NCI-H2029 treated with DMSO at 0.1 percent for 48 hours (cell line): Measurements from ENCODE around the gene LOXL3.

Source experiments
- DNase-seq: peaks from one replicate; lab custom pipeline; 2025; lab: John Stamatoyannopoulos, UW

LOXL3 gene

DNA sequence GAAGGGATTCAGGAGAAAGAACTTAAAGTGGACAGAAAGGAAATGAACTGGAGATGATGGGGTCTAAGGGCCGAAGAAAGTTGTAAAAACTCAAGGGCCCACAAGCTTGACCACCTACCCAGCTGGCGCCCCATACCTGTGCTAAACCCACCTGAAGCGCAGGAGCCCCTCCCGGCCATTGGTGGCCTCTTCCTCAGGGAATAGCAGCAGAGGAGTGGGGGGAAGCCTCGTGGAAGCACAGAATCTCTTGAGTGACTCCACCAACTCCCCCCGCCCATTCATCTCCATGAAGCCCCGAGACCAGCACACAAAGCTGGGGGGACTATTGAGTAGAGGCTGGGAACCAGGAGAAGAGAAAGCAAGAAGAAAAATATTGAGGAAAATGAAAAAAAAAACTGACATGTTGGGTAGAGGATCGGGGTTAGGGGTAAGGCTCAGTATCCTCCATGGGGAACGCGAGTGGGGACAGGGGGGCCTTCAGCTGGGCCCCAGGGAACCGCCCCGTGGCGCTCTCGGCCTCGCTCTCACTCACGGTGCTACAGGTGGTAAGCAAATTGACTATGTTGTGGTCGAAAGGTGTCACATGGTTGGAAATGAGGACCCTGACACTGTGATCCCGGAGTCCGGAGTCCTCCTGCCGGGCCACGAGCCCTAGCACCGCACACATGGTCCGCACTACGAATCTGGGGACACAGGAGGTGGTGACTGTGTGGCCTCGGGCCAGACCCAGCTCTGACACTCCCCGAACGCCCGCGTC is 25.0 kb downstream of the LOXL3 start:
- no peak for DNase-seq

DNA sequence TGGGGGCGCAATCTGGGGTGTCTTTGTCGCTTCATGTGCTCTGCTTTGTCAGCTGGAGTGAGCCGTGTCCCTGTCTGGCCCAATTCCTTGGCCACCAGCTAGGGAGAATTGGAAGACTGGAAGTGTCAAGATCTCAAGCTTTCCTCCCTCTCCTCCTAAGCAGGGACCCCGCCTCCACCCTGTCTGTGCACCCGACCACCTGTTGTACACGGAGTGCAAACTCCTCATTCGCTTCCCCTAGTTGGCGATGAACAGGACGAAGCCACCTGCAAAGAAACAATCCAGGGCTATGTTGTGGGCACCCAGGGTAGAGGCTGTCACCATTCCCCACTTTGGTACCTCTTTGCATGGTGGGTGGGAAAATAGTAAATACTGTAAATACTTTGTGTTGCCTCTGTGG is 26.0 kb downstream of the LOXL3 start:
- DNase-seq, result no peak

DNA sequence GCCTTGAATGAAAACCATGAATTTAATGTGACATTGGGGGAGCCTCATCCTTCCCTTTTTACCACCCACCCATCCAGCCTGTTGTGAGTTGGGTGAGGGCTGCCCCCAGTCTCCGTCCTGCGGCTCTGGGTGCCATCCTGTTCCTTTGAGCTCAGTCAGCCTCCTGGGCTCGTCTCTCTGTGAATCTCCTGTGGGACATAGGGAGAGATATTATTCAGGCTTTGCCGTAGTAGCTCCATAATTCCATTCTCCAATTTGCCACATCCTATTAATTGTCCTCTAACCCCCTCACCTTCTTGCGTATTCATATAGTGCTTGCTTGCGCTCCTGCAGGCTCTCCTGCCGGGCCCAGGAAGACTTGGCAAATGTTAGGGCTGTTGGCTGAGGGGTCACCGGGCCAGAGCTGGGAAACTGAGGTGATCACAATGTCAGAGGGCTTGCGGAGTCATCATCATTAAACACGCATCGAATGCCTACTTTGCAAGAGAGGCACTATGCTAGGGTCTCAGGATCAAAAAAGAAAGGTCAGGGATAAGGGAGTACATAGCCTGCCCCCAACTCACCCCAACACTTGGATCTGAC is 27.0 kb downstream of the LOXL3 start:
- DNase-seq, result no peak

DNA sequence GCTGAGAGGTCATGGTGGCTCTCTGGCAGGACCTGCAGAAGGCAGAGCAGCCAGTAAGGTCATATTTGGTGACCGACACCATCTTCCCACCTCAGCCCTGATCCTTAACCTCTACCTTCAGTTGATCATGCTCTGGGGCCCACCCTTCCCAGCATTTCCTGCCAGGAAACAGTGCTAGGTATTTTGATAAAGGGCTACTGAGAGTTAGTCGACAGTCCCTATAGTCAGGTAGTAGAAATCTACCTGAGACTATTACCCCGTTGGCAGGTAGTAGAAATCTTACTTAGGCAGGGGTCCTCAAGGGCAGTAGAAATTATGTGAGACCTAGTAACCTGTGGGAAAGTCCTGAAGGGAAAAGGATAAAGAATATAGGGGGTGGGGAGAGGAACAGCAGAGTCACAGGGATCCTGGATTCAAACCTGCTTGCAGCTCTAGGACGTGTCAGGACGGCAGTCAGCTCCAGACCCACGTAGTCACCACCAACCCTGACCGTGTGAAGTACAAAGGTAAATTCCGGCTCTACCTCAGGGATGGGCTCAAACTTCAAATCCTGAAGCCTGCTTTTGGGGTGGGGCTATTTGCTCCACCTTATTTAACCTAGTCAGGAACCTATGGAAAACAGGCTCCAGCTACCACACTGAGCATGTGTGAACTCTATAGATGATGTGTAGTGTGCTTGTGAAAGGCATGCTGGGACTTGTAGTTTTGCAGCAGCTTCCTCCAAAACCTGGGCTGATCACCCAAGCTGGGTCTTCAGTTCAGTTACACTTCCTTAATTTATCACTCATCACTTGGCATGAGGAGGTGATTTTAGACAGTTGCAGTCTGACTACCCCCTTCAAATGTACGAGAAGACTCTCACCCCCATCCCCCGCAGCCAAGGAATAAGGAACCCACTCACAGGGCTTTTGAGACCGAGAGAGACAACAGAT is 27.8 kb downstream of the LOXL3 start, which contains the start of gene DQX1:
Gene DQX1 (minus strand): TSS at position 515 of the 932 bp plus-strand sequence. CDS start 502 bp downstream, at position 13.
- DNase-seq, result no peak

DNA sequence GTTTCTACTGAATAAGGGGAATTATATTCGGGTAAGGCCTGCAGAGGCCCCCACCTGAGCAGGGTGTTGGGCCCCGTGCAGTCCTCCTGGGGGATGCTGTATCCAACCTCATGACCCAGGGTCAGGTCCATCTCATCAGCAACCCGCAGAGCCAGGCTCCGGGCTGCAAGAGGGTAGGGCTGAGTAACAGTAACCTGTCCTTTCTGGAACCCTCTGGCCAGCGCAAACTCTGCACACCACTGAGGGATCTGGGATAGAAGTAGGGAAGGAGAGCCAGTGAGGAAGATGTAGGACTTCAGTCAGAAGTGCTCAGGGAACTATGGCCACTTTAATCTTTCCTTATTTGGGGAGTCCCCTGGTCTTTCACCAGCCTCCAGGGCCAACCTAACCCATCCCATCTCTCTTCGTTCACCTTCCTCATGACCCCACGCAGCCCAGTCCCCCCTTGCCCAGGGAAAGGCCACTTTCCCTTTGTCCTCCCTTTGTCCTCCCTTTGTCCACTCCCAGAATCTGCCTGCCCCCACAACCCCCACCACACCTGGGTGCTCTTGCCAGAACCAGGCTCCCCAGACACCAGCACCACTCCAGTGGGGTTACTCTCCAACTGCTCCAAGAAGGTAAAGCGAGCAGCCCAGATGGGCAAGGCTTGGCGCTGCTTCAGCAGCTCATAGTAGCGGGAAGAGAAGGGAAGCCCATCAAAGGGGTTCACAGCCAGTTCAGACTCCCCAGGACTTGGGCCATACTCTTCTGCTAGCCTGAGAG is 28.6 kb downstream of the LOXL3 start:
- no peak for DNase-seq

DNA sequence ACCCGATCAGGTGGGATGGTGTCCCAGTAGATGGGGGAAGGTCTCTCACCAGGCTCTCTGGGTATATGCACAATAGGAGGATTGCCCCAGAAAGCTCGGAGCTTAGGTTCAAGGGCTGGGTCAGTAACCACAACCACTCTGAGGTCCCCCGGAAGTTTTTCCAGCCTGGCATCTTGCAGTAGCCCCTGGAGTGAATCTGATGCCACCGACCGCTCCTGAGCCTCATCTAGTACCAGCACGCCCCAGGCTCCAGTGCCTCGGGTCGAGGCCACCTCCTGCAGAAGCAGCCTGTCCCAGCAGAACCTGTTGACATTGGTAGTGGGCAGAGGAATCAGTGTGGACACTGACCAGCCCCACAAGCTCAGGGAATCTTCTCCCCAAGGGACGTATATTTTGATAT is 29.7 kb downstream of the LOXL3 start:
- no peak for DNase-seq

DNA sequence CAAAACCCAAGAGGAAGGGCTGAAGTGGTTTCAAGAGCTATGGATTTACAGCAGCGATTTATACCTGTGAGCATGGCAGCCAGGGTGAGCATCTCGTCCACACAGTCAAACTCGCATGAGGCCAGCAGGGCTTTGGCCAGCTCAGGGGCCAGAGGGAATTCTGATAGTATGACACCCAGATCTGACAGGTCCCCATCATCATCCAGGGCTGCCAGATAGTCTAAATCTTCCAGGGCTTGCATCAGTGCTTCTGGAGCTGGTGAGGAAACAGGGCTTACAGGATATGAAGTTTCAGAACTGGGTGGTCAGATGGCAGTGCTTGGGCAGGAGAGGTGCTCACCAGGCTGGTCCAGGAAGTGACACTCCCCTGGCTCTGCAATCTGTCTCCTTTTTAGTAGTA is 31.2 kb downstream of the LOXL3 start:
- DNase-seq, result no peak

DNA sequence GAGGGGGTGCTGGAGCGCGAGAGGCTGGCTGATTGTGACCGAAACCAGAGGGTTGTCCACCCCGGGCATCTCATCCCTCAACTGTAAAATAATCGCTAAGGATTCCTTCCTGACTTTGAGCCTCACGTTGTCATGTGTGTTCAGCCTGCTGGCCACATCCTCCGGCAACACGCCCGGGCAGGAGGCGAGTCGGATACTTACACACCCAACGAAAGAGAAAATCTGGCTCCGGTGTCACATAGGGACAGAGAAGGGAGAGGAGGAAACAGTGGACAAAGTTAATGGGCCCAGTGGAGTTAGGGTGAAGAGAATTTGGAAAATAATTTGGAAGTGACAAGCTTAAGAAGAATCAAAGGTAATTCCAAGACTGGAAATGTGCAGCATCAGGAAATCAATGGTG is 37.1 kb downstream of the LOXL3 start:
- no peak for DNase-seq

DNA sequence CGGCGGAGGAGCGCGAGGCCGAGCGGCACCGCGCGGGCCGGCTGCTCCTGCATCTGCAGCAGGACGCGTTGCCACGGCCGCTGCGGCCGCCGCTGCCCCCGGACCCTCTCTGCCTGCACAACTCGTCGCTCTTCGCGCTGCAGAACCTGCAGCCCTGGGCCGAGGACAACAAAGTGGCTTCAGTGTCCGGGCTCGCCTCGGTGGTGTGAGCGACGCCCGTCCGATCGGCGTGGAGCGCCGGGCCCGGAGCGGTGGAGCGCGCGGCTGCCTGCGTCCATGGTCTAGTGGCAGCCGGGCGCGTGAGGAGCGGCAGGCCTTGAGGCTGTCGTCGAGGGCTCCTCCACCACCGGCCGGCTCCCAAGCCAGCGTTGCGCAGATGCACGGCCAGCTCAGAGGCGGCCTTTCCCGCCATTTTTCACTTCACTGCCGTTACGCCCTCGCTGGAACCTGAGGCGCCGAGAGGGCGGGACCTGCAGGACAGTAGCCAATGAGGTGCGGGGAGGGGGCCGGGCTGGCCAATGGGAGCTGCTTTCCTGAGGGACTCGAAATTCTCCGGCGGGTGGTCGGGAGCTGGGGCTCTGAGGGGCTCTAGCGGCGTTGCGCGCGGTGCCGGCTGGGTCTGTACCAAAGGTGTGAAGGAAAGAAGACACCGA is 37.6 kb downstream of the LOXL3 start:
- DNase-seq, result no peak

DNA sequence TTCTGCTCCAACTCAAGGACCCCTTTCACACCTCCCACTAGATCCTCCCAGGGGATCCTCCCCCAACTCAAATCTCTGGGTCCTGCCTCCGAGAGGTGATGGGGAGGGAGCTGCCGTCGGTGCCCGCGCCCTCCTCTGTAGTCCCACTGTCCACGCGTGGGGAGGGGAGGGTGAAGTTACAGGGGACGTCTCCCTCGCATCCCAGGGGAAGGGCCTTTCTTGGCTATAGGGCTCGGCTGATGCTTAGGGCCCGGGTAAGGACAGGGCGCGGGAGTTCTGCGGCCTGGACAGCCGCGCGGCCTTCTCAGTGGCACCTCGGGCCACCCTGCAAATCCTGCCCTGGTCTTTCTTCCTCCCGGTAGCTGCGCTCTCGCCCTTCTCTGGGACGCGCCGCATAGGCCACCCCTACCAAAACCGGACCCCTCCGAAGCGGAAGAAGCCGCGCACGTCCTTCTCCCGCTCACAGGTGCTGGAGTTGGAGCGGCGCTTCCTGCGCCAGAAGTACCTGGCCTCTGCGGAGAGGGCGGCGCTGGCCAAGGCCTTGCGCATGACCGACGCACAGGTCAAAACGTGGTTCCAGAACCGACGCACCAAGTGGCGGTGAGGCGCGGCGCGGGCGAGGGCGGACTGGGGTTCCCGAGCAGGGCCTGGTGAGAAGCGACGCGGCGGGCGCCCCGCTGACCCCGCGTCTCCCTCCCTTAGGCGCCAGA is 38.3 kb downstream of the LOXL3 start:
- DNase-seq, result no peak

DNA sequence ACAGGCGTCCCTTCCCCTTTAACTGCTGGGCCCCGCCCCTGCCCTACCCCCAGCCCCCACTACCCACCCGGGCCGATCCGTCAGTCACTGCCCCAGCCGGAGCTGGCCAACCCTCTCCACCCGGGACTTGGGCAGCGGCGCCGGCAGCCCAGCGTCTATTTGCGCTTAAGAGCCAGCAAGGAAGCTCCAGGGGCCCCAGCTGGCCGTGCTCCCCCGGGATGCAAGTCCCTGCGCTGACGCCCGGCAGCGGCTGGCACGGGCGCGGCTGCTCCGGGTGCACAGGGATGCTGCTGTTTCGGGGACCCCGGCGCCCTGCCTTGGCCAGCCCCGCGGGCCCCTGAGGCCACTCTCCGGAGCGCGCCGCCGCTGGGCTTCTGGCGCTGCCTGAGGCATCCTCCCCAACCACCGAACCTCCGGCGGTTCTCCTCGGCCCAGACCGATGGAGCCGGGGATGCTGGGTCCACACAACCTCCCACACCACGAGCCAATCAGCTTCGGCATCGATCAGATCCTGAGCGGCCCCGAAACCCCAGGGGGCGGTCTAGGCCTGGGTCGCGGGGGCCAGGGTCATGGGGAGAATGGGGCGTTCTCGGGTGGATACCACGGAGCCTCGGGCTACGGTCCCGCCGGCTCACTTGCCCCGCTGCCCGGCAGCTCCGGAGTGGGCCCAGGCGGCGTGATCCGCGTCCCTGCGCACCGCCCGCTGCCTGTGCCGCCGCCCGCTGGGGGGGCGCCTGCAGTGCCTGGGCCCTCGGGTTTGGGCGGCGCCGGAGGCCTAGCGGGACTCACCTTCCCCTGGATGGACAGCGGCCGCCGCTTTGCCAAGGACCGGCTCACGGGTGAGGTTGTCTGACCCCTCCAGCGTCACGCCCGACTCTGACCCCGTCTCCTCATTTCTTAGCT is 39.1 kb downstream of the LOXL3 start, which contains the start of gene TLX2:
Gene TLX2 (plus strand): TSS at position 83 of the 903 bp plus-strand sequence. CDS start 357 bp downstream, at position 440.
- no peak for DNase-seq

DNA sequence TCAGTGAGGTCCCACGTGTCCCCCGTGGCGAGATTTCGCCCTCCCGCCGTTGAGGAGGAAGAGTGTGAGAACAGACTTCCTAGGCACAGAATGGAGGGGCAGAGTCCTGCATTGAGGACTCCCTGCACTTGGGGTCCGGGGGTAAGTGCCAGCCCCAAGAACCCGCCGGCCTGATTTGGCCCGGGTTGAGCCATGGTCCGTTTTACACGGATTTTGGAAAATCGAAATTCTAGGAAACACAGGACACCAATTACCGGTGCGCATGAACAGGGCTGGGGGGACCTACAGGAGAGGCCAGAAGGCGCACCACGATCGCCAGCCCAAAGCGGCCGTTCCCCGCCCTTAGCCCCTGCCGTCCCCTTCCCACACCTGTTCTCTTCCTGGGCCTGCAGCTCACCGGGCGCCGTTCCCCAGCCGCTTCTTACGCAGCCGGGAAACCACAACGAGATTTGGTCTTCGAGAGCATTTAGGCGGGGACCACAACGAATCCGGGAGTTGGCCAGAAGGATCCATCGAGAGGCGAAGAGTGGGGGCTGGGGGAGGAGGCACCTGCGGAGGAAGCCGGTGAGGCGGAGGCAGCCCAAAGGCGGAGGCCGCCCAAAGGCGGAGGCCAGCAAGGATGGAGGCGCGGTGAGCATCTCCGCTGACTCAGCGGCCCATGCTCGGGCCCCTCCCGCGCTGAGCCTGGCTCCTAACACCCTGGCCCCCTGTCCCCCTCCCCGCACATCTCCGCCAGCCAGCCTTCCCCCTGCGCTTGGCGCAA is 40.0 kb downstream of the LOXL3 start:
- no peak for DNase-seq

DNA sequence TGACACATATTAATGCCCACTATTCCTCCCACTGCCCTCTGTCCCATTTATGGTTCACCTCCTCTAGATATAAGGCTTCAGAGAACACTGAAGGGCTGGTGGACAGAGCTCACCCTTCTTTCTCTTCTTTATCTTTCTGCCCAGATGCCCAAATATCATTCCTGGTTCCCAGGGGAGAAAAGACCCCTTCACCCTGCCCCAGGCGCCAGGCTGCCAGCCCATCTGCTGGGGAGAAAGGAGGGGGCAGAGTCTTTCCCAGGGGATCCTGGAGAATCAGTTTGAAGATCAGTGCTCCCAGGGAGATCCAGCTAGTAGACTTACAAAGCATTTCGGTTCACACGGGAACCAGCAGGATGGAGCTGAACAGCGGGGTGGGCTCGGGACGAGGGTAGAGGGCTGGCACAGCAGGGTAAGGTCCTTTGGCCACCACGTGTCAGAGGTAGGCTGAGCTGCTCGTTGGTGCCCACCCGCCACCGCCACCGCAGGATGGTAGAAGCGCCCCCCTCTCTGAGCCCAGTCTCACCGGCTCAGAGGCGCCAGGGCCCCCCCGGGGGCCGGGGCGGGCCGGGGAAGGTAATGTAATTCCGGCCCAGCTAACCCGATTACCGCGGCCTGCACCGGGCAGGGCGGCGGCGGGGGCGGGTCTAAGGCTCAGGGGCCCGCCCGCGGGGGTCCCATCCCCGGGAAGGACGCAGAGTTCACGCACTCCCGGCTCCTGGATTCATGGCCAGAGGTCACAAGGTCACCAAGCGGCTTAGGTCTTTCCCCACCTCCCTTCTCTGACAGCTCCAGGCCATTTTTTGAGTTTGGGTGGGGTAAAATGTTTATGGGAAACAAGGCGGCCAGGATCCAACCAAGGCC is 40.8 kb downstream of the LOXL3 start:
- DNase-seq, result no peak

DNA sequence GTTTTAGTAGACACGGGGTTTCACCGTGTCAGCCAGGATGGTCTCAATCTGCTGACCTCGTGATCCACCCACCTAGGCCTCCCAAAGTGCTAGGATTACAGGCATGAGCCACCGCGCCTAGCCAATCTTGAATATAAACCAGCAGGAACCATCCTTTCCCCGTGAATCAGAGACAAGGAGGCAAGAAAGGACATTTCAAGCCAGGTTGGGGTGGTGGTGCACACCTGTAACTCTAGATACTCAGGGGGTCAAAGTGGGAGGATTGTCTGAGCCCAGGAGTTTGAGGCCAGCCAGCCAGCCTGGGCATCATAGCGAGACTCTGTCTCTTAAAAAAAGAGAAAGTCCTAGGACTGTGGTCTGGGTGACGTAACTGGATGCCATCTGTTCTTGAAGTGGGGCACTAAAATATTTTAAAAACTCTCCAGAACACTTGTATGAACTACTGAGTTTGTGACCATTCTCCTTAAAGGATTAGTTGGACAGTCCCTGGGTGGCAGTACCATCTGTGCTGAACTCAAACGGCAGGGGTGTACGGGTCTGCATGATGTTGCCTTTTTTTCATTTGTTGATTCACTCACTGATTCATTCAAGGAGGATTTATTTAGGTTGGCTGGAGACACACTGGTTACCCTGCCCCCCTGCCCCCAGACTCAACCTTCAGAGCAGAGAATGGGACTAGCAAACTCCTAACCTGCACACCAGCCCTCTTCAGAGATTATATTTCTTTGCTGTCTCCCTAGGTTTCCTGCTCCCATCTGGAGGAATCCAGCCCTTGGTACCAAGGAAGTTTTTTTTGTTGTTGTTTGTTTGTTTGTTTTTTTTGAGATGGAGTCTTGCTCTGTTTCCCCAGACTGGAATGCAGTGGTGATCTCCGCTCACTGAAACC is 42.4 kb downstream of the LOXL3 start:
- DNase-seq, result no peak

DNA sequence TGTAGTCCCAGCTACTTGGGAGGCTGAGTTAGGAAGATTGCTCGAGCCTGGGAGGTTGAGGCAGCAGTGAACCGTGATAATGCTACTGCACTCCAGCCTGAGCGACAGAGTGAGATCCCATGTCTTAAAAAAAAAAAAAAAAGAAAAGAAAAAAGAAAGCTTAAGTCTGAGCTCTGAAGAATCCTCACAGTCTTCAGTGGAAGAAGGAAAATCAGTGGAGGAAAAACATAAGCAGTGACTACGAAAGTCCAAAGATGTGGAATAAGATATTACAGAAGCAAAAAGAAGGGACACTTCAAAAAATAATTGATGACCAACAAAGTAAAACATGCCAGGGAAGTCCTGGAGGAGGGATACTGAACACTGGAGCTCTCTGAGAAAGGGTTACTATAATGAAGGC is 43.5 kb downstream of the LOXL3 start:
- no peak for DNase-seq

DNA sequence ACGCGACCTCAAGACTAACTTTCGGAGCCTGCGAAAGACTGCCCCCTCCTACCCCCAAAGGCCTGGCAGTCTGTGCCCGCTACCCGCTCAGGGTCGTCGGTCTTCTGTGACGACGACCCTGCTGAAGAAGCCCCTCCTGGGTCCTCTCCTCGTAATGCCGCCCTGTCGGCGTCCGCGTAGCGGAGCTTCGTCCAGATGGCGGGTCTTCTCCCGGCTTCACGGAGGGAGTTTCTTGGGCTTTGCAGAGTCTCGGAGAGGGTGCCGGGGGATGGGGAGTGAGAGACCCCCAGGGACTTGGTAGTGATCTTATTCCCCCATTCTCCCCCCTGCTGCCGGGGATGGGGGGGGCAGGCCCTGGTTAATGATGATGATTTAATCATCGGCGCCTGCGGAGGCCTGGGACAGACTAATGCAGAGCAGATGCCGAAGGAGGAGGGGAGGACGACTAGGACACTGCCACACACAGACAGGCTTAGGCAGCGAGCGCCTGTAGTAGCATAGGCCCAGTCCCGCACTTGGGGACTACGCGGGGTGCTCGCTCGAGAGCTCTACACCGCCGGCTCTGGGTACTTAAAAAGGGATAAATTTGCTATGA is 45.7 kb downstream of the LOXL3 start:
- DNase-seq, result no peak
